Medulla oblongata (tissue), 1 donor: Measurements from ENCODE around the gene NKTR.
"Not testable (repeated sequence)": the region's sequence is repeated elsewhere in the genome, so short reads cannot be mapped to it uniquely, and the experiment has no call there.

Source experiments
- DNase-seq: peaks from one replicate; pipeline ENCODE4 v3.0.0-alpha.2; 2015; ENCODE audit errors: extremely low spot score

The NKTR gene

GRCh38 chr3:42595682-42596081 lies 4.8 kb upstream of the NKTR start:
- no peak for DNase-seq

GRCh38 chr3:42597098-42597497 lies 3.4 kb upstream of the NKTR start:
- DNase-seq: not testable (repeated sequence)

GRCh38 chr3:42600958-42601675 lies 631 bp downstream of the NKTR start:
- peak; percentile 59 for DNase-seq

- DNase-seq: no peak
Observed at GRCh38 chr3:42601896-42602581, 1.6 kb downstream of the NKTR start.

GRCh38 chr3:42602961-42603360 lies 2.5 kb downstream of the NKTR start:
- no peak for DNase-seq

GRCh38 chr3:42605546-42606173 lies 5.2 kb downstream of the NKTR start:
- peak; percentile 37 for DNase-seq

GRCh38 chr3:42608581-42608980 lies 8.1 kb downstream of the NKTR start:
- DNase-seq: peak; percentile 63

GRCh38 chr3:42610976-42611375 lies 10.5 kb downstream of the NKTR start:
- no peak for DNase-seq

- DNase-seq: no peak
Observed at GRCh38 chr3:42612217-42612616, 11.7 kb downstream of the NKTR start.

GRCh38 chr3:42612928-42613327 lies 12.4 kb downstream of the NKTR start:
- no peak for DNase-seq

- DNase-seq: no peak
Observed at GRCh38 chr3:42613462-42613861, 13.0 kb downstream of the NKTR start.

GRCh38 chr3:42631620-42632019 lies 31.1 kb downstream of the NKTR start:
- DNase-seq: no peak

- no peak for DNase-seq
Observed at GRCh38 chr3:42632146-42632545, 31.7 kb downstream of the NKTR start.

- no peak for DNase-seq
Observed at GRCh38 chr3:42633544-42633943, 33.1 kb downstream of the NKTR start.

GRCh38 chr3:42635111-42635510 lies 34.6 kb downstream of the NKTR start:
- DNase-seq: peak; percentile 47

GRCh38 chr3:42637001-42637400 lies 36.5 kb downstream of the NKTR start:
- no peak for DNase-seq

GRCh38 chr3:42638339-42638842 lies 37.9 kb downstream of the NKTR start:
- no peak for DNase-seq

- no peak for DNase-seq
Observed at GRCh38 chr3:42639192-42639591, 38.7 kb downstream of the NKTR start.

- no peak for DNase-seq
Observed at GRCh38 chr3:42640129-42640528, 39.6 kb downstream of the NKTR start.

- DNase-seq: no peak
Observed at GRCh38 chr3:42640771-42641370, 40.4 kb downstream of the NKTR start.

- DNase-seq: no peak
Observed at GRCh38 chr3:42647821-42648459, 47.5 kb downstream of the NKTR start.

GRCh38 chr3:42649006-42649405 lies 48.5 kb downstream of the NKTR start:
- no peak for DNase-seq
